ENCODE results near the gene TFCP2L1.

TFCP2L1 gene

GRCh38 chr2:121192576-121192975 is 92.4 kb downstream of the TFCP2L1 start:
- DNase-seq = no peak

GRCh38 chr2:121191191-121192170 is 93.5 kb downstream of the TFCP2L1 start:
- no peak for DNase-seq

- DNase-seq = no peak
Measured at GRCh38 chr2:121189661-121190381, 95.2 kb downstream of the TFCP2L1 start.

DNA sequence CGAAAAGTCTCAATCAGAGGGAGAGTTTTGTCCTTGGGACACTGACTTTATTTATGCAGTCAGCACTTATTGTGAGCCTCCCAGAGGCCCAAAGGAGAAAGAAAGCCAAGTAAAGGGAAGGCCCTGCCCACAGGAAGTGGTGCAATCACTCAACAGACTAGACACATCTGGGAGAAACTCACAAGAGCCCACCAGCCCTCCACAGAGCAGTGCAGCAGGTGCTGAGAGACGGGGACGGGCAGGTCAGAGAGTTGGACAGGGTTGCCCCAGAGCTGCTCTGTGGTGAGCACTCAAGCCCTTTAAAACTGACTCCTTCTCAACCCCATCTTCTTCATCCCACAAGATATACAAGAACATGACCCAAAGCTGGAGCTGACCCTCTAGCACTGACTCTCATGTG is 96.0 kb downstream of the TFCP2L1 start:
- DNase-seq = no peak

- DNase-seq = no peak
Measured at GRCh38 chr2:121187982-121188411, 97.0 kb downstream of the TFCP2L1 start.

- DNase-seq = no peak
Measured at GRCh38 chr2:121187351-121187981, 97.5 kb downstream of the TFCP2L1 start.

DNA sequence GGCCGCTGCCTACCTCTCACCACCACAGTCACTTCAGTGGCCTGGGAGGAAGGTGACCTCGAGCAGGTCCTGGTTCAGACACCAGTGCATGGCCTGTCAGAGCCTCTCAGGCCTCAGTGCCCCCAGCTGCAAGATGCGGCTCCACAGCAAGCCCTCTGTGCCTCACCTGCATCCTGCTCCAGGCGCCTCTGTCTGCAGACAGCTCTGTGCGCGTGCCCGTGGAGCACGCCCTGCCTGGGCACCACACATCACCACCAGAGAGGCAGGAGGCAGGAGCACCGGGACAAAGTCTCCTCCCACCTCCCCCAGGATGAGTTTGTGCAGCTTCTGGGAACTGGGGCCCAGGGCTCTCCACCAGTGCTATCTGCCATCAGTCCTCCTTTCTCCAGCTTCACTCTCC is 98.7 kb downstream of the TFCP2L1 start:
- DNase-seq = peak in 1 of 2 experiments; percentile 27

DNA sequence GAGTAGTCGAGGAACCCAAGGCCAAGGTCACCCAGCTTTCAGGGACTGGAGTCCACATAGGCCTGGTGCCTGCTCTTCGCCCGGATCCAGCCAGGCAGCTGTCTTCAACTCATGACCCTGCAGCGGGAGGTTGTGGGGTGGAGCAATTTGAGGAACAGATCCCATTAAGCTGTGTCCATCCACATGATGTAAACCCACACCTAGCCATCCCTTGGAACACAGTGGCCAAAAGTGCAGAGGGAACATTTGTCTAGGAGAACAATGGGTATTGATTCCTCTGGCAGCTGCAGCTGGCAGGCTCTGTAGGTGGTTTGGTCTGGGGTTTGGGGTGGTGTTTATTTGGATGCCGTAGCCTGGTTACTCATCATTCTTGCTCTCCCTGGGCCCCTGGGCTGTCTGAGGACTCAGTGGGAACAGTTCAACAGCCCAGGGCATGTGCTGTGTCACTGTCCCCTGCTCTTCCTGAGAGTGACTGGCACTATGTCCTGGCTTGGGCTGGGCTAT is 99.4 kb downstream of the TFCP2L1 start:
- peak; percentile 54 to 81 for DNase-seq

GRCh38 chr2:121185111-121185510 is 99.9 kb downstream of the TFCP2L1 start:
- no peak for DNase-seq

GRCh38 chr2:121184248-121184862 is 100.6 kb downstream of the TFCP2L1 start:
- peak; percentile 67 to 87 for DNase-seq

DNA sequence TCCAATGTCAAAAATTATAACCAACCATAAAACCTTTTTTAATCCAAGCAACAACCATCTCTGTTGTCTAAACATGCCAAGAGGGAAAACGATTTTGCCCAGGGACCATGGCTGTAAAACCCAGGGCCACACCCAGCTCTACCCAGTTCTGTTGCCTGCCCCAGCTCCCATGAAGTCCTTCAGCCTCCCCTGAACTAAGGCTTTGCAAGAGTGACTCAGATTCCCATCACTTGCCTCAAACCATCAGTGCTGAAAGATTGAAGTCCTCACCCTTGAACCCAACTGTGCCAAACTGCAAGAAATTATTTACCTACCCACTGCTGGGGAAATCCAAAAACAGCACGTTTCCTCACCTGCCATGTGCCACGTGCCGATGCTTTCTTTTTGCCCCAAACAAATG is 102.5 kb downstream of the TFCP2L1 start:
- DNase-seq = no peak

DNA sequence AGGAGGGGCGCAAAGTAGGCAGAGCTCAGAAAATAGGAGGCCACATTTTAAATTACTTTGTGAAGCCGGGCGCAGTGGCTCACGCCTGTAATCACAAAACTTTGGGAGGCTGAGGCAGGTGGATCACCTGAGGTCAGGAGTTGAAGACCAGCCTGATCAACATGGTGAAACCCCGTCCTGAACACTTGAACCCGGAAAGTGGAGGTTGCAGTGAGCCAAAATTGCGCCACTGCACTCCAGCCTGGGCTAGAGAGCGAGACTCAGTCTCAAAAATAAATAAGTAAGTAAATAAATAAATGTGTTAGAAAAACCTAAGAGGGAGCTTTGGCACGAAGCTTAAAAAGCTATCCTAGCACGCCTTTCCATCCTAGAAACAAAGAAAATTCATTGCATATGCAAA is 105.5 kb downstream of the TFCP2L1 start:
- no peak for DNase-seq

GRCh38 chr2:121178730-121179129 is 106.3 kb downstream of the TFCP2L1 start:
- no peak for DNase-seq

DNA sequence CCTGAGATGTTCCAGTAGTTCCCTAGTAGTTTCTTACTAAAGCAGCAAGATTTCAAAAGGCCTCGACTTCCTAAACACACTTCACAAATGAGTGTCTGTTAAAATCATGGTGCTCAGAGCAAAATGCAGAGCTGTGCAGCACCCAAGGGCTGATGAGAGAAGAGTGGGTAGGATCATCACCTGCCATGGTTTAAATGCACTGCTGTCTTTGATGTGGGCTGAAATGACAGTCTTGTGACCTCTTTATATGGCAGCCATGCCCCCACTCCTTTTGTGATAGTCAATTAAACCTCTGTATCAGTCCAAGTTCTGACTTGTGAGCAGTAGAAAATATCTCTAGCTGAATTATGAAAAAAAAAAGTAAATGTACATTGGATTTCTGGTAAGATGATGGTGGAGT is 107.1 kb downstream of the TFCP2L1 start:
- DNase-seq = no peak

- no peak for DNase-seq
Measured at GRCh38 chr2:121175326-121175725, 109.7 kb downstream of the TFCP2L1 start.

- no peak for DNase-seq
Measured at GRCh38 chr2:121173806-121174205, 111.2 kb downstream of the TFCP2L1 start.

- no peak for DNase-seq
Measured at GRCh38 chr2:121173112-121173511, 111.9 kb downstream of the TFCP2L1 start.

- no peak for DNase-seq
Measured at GRCh38 chr2:121172456-121172855, 112.5 kb downstream of the TFCP2L1 start.

GRCh38 chr2:121171625-121172119 is 113.3 kb downstream of the TFCP2L1 start:
- DNase-seq = no peak

DNA sequence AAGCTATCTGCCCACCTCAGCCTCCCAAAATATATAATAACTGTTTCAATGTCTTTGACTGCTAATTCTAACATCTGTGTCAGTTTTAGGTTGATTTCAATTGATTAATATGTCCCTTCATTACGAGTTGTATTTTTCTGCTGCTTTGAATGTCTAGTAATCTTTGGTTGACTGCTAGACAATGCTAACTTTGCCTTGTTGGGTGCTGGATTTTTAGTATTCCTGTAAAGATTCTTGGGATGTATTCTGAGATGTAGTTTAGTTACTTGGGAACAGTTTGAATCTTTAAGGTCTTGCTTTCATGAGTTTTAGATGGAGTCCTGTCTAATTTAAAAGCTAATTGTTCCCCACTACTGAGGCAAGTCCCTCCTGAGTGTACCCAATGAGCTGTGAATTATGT is 114.4 kb downstream of the TFCP2L1 start:
- DNase-seq = no peak

- no peak for DNase-seq
Measured at GRCh38 chr2:121167411-121167810, 117.6 kb downstream of the TFCP2L1 start.
